HG02798 (cell line): ENCODE results near the gene NTSR1.

Experiments used
- ATAC-seq: cut with Tn5 transposase; IDR thresholded peaks from one replicate; pipeline ENCODE4 v1.9.1; 2021; ENCODE audit warnings: mild to moderate bottlenecking; ENCODE audit not compliant: unreplicated experiment, poor library complexity

The NTSR1 gene

DNA sequence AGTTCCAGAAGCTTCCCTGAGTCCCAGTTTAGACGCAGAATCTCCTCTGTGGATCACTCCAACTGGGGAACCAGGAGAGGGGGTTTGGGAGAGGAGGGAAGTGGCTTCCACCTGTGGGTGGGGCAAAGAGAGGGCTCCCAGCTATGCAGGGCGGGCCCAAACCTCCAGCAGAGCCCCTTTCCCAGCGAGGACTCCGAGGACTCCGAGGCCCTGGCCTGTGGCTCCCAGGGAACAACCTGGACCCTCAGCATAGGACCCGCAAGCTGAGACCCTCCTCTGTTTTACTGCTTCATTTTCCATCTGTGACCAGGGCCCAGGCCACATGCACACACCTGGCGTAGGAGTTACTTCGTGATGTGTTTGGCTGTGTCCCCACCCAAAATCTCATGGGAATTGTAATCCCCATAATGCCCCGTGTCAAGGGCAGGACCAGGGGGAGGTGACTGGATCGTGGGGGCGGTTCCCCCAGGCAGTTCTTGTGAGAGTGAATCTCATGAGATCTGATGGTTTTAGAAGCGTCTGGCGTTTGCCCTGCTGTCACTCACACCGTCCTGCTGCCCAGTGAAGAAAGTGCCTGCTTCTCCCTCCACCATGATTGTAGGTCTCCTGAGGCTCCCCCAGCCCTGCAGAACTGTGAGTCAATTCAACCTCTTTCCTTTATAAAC lies 27.9 kb downstream of the NTSR1 start:
- ATAC-seq = no peak

DNA sequence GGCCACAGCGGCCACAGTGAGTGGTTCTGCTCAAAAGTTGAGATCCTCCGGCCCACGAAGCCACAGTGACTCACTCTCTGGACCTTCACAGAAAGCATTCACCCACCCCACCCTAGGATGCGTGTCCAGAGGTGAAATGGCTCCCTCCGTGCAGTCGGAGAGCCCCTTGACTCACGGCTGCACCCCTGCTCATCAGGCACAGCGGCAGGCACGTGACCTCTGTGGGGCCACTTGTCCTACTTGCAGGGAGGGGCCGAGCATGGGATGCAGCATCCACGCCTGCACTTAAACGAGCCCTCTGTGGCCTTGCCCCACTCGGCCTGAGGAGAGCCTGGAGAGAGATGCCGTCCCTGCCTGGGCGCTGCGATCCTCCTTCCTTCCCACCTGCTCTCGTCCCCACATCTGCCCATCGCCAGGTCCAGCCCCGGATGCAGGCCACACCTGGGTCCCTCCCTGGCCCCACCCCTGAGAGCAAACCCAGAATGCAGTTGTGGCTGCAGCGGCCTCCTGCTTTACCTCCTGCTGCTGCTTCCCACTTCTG lies 28.7 kb downstream of the NTSR1 start:
- ATAC-seq = no peak

DNA sequence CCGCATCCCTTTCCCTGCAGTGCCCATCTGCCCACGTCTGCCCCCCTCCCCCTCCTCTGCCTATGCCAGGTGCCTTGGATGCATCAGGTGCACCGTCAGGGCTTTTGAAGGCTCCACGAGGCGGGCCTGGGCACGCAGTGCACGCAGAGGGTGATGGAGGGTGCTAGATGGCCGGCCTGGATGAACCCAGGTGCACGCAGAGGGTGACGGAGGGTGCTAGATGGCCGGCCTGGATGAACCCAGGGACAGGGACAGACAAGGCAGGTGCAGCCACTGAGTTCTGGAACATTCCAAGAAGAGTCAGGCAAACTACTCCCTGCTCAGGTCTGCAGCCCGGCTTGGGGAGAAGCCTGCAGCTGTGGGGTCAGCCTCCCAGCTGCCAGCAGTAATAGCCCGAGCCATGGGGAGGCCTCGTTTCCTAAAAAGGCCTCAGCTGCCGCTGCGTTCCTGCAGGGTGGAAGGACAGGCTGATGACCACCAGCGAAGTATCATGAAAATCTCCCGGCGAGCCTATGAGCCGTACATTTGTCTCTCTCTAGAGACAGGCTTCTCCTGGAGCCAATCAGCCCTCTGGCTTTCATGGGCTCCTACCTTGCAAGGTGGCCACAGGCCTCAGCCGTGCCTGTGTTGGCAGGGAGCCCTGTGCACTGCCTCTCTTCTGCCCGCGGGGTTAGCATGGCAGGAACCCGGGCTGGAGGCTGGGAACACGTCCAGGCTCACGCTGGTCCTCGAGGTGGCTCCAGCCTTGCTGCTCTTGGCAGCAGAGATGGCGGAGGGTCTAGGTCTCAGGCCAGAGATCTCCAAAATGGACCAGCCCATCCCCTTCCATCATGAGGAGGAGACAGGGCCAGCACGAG lies 29.6 kb downstream of the NTSR1 start:
- ATAC-seq = no peak

DNA sequence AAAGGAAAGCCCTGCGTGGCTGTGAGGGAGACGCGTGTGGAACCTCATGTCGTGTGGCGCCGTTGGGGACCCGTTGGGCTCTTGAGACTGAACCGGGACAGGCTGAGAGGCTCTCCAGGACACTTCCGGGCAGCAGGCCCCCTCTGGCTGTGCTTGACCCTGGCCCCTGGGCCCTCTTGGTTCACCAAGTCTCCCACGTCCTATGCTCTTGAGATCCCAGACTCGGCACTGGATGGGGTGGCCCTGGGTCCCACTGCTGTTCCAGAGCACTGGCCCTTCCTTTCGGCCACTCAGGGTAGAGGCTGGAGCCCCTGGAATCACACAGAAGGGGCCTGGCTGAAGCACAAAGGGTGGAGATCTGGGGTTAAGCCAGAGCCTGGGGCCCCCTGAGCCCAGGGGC lies 30.4 kb downstream of the NTSR1 start:
- no peak for ATAC-seq

DNA sequence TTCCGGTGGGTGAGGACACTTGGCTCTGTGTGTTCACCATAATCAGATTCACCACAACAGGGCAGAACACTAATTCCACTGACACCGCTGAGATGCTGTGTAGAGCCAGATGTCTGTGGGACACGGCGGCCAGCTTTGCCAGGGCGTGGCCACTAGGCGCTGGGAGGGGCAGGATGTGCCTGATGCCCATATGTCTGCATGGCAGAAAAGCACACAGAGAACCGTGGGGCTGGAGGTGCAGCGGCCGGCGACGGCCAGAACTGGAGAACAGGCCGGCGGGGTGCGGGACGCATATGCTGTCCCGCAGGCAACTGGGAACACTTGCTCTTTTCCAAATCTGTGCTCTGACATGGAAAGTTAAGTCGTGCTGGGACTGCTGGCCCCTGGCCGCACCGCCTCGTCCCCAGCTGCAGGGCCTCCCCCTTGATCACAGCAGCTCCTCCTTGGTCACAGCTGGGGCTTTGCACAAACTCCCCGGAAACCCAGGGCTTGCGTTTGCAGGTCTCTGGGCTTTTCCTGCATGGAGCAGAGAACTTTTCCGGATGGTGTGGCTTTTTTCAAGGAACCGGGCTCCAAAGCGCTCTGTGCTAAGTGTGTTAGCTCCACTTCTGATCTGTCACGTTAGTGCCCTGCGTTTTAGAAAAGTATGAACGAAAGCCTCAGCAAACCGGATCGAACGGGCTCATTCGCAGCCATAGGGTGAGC lies 31.1 kb downstream of the NTSR1 start:
- no peak for ATAC-seq

DNA sequence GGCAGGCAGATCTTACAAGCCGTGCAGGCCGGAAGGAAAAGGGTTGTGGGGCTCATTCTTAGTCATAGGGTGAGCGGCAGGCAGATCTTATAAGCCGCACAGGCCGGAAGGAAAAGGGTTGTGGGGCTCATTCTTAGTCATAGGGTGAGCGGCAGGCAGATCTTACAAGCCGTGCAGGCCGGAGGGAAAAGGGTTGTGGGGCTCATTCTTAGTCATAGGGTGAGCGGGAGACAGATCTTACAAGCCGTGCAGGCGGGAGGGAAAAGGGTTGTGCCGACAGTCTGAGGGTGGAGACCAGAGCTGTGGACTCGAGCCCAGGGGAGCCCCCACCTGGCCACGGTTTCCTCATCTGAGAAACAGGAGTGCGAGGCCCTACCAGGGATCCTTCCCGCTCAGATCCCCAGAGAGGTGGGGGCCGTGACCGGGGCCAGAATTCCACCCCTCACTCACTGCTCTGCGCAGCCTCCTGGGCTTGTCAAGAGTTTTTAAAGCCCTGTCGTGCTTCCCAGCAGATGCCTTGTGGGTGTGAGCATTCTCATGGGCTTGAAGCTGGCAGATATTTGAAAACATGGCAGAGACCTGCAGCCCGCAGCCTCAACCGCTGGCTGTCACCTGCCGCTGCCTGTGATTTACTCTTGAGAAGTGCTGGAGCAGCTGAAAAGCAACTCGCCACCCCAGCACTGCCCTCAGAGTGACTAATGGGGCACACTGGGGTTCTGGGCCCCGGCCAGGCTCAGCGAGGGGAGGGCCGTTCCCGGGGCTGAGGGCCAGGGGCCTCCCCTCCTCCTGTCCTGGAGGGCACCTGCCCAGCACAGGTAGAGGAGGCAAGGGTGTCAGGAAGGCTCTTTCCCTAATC lies 31.9 kb downstream of the NTSR1 start:
- peak; percentile 81 for ATAC-seq

DNA sequence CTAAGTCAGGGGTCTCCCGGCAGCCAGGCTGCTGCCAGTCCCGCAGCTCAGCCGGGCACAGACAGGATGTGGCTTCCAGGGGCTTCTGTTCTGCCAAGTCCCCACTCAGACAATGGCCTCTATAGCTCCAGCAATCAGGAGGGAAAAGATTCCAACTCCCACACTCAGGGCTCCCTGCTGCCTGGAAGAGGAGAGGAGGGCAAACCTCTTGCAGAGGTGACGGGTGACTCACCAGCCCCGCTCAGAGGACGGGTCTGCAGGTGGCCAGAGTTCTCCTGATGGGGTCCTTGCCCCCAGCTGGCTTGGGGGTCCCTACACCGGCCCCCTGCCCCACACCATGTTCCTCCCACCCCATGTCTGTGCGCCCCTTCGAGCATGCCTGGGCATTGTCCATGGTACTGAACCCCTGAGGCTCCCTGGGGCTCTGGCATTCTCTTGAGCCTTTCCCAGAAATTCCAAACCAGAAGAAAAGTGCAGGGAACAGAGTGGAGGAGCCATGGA lies 32.6 kb downstream of the NTSR1 start:
- no peak for ATAC-seq

DNA sequence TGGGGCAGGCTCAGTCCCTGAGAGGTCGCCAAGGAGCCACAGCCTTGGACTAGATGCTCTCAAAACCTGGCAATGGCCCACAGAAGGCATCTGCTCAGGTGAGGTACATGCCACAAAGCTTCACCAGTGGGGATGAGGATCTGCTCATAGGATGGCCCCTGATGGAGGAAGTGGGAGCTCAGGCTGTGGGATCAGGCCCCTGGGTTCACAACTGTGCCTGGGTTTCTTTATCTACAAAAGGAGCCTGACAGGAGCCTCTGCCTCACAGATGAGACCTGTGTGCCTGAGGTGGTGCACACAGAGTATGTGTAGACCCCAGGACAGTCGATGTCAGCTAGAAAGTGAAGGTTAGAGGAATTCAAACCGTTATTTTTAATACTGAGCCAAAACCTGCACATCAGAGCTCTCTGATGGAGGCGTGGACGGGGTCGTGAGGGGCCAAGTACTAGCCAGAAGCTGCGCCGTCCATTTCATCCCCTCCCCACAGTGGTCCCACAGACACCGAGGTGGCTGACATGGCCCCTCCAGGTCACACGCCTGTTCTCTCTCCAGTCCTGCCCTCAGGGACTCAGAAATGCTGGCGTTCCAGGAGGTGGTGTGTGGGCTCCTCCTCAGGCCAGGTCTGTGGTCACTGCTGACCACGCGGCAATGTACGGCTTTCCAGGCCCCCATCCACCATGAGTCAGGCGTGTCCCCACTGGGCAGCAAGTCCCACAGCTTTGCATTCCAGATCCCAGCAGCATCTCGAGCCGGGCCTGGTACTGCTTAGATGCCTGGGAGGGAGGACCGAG lies 33.3 kb downstream of the NTSR1 start:
- no peak for ATAC-seq

DNA sequence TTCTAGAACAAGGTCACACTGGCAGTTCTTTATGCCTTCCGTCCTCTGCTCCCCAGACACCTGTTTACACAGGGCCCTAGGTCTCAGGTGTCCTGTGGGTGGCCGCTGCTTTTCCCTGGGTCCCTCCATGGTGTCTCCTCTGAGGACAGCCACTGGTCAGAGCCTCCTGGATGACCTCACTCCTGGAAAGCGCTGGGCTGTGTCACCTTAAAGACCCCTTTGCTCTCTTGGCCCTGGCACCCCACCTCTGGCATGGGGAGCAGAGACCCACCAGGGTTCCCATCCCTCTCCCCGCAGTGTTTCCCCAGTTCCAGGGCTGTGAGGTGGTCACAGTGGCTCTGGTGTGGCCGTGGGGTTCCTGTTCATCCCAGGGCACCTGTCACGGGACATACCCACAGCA lies 33.9 kb downstream of the NTSR1 start:
- no peak for ATAC-seq

DNA sequence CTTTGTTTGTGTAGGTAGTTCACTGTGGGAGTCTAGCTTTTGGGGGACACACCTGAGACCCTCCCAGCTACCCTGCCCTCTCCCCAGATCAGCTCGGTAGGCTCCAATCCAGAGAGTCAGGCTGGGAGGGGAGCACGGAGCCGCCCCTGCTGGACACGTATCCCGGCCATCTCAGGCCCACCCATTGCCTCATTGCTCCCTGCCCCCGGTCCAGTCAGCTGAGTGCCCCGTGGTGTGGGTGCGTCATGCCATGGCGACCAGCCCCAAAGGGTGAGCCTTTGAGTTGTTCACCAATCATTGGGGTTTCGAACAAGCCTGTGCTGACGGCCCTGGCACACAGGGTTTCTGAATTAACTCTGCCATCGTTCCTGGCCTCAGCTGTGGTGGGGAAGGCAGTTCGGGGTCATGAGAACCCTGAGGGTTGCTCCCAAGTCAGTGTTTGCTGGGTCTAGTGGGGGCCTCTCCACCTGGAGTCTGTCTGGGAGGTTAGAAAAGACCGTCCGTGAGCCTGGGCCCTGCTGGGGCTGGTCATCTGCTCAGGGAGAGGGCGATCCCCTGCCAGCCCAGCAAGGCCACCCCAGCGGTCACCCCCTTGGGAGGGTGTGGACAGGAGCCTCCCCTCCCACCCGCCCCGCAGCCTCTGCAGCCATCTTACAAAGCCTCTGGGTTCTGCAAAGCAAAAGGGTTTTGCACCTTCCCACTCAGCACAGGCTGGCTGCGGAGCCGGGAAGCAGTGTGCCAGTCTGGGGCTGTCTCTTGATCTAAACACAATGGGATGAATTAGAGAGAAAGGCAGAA lies 34.5 kb downstream of the NTSR1 start:
- ATAC-seq = no peak

DNA sequence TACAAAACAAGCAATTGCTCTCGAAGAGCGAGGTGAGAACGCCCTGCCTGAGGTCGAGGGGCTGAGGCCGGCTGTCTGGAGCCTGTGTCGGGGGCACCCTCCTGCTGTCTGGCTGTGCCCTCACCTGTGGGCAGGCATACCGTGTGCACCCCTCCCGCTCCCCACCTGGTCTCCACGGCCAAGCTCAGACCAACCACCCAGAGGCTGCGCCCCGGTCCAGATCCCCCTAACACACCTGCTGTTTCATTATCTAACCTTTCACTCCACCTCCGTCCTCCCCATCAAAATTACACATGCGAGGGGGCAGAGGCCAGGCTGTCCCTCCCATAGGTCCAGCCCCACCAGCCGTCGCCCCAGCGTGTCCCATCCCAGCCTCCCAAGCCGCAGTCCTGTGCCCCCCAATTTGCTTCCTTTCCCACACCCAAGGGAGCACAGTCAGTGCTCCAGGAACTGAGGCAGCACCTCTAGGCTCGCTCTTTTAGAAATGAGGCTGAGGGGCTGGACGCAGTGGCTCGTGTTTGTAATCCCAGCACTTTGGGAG lies 35.2 kb downstream of the NTSR1 start:
- no peak for ATAC-seq

DNA sequence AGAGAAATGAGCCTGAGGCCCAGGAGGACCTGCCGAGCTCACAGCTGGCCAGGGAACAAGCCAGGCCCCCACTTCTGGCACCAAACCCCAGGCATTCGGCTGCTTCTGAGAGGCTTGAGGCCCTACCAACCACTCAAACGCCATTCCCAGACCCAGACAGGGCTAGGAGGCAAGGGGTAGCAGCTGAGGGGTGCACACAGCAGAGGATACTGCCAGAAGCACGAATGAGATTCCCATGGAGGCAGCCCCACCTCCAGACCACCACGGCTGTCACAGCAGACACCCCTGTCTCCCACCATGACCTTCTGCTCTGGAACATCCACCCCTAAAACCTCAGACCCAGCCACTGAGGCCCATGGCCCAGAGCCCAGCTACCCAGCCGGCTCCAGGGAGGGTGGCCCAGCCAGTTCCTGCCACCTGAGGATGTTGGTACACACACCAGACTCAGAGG lies 36.1 kb downstream of the NTSR1 start:
- no peak for ATAC-seq

DNA sequence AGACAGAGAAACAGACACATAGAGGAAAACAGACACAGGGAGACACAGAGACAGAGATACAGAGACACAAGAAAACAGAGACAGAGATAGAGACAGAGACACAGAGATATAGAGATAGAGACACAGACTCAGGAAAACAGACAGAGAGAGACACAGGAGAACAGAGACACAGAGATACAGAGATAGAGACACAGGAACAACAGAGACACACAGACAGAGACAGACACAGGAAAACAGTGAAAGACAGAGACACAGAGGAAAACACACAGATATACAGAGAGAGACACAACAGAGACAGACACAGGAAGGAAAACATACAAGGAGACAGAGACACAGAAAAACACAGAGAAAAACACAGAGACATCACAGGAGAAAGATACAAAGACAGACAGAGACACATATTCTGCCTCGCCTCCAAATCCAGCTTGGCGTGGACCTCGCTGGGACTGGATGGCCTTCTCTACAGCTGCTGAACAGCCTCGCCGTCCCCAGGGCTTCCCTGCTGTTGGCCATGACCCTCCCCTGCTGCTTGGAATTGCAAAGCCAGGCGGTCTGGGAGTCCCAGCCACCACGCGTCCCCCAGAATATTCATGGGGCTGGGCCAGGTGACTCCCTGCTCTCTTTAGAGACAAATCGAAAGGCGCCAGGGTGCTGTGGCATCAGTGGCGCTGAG lies 36.8 kb downstream of the NTSR1 start:
- no peak for ATAC-seq

DNA sequence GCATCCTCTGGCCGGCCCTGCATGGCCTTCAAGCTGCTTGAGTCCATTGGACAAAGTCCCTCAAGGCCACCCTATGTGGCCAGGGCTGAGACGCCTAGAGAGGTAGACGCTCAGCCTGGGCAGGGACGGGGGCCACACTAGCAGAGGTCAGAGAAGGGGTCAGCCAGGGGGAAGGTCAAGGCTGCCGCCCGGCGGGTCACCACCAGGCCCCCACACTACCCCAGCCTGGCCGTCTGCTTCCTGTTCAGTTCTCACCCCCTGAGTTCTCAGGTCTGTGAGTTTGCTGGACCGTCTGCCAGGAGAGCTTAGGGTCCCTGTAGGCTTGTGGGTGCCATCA lies 37.3 kb downstream of the NTSR1 start:
- no peak for ATAC-seq

DNA sequence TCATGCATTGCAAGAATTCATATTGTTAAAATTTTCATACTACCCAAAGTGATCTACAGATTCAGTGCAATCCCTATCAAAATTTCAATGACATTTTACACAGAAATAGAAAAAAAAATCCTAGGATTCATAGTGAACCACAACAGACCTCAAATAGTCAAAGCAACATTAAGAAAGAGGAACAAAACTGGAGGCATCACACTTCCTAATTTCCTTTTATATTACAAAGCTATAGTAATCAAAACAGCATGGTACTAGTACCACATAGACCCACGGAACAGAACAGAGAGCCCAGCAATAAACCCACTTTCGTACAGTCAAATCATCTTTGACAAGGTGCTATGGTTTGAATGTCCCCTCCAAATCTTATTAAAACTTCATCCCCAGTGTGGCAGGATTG lies 39.7 kb downstream of the NTSR1 start:
- no peak for ATAC-seq

DNA sequence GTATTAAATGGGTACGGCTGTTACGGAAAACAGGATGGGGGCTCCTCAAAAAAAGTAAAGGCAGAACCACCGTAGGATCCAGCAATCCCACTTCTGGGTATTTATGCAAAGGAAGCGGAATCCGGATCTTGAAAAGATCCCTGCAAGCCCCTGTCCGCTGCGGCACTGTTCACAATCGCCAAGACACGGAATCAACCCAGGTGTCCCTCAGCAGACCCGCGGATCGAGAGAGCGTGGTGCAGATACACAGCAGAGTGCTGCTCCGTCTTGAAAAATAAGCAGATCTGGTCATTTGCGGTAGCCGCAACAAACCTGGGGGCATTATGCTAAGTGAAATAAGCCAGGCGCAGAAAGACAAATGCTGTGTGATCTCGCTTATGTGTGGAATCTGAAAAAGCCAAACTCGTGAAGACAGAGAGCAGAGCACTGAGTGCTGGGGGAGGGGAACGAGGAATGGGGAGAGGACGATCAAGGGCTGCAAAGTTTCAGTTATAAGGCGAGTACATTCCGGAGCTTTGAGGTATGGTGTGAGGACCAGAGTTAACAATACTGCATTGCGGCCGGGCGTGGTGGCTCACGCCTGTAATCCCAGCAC lies 41.3 kb downstream of the NTSR1 start:
- ATAC-seq = no peak

DNA sequence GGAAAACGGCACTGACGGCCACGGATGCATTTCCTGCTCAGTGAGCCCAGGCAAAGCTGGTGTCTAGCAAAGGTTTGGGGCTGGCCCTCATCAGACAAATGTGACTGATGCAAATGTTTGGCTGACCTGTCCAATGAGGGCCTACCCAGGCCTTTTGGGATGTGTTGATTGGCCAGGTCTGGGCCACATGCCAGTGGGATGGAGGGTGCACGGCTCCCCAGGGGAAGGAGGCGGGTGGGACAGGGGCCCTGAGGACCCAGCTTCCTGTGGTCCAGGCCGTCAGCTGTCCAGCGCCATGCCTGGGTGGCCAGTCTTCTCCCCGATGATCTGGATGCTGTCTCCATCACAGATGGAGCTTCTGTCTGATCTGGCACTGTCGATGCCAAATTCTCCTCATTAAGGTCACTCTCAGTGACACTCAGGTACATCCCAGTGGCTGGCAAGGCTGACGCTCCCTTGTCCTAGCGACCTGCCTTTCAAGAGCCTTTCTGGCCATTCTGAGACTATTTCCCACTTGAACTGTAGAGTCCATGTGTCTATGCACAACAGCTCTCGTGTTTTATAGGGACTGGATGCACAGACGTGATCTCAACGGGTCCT lies 43.0 kb downstream of the NTSR1 start:
- no peak for ATAC-seq
